HepG2 (cell line): ENCODE data around the gene DCST2. TPM values are rescaled to one million over a fixed set of nuclear protein-coding genes. Genes with fewer than 3 reads are reported as not detected.

Experiments used
- ATF7 ChIP-seq, 2 experiments: fragments of 450-650 bp in 1 of 2; sonication (generic) in 1 of 2; formaldehyde crosslinking in 1 of 2; IDR thresholded peaks; 2 replicates each; pipeline versions ENCODE4 v1.4.0 to v1.6.1; 2016 to 2020; ENCODE audit warnings: antibody characterized with exemption in 1 of 2, mild to moderate bottlenecking in 1 of 2, missing genetic modification reagents in 1 of 2
- KIAA2018 ChIP-seq: sonication (generic); formaldehyde crosslinking; IDR thresholded peaks from 2 replicates; pipeline ENCODE4 v1.5.0; 2020; ENCODE audit warnings: mild to moderate bottlenecking, missing genetic modification reagents, borderline replicate concordance
- SOX5 ChIP-seq: IDR thresholded peaks from 2 replicates; pipeline ENCODE4 v1.6.1; 2016; ENCODE audit warnings: borderline replicate concordance
- SOX6 ChIP-seq, 2 experiments: fragments of 450-650 bp in 1 of 2; sonication (generic) in 1 of 2; formaldehyde crosslinking in 1 of 2; IDR thresholded peaks; 2 replicates each; pipeline versions ENCODE4 v1.4.0 to v1.6.1; 2017 to 2020; ENCODE audit warnings: antibody characterized with exemption in 1 of 2, mild to moderate bottlenecking in 1 of 2, missing genetic modification reagents in 1 of 2
- ZBTB7B ChIP-seq: sonication (generic); formaldehyde crosslinking; IDR thresholded peaks from 2 replicates; pipeline ENCODE4 v1.4.0; 2020; ENCODE audit warnings: missing genetic modification reagents
- ZMYM2 ChIP-seq: sonication (generic); formaldehyde crosslinking; IDR thresholded peaks from 2 replicates; pipeline ENCODE4 v1.8.0; 2022; ENCODE audit warnings: mild to moderate bottlenecking, missing genetic modification reagents
- ZNF460 ChIP-seq: sonication (generic); formaldehyde crosslinking; IDR thresholded peaks from 2 replicates; pipeline ENCODE4 v1.5.1; 2020; ENCODE audit warnings: missing genetic modification reagents, mild to moderate bottlenecking, borderline replicate concordance
- ZNF577 ChIP-seq: sonication (generic); formaldehyde crosslinking; IDR thresholded peaks from 2 replicates; pipeline ENCODE4 v1.4.0; 2020; ENCODE audit warnings: mild to moderate bottlenecking, low read depth, missing genetic modification reagents, borderline replicate concordance
- ZNF598 ChIP-seq: sonication (generic); formaldehyde crosslinking; IDR thresholded peaks from 2 replicates; pipeline ENCODE4 v1.5.1; 2020; ENCODE audit warnings: mild to moderate bottlenecking, missing genetic modification reagents, borderline replicate concordance
- ZNF781 ChIP-seq: sonication (generic); formaldehyde crosslinking; IDR thresholded peaks from 2 replicates; pipeline ENCODE4 v1.5.1; 2020; ENCODE audit warnings: borderline replicate concordance, mild to moderate bottlenecking, missing genetic modification reagents; ENCODE audit errors: not compliant biosample characterization
- ZNF788 ChIP-seq: sonication (generic); formaldehyde crosslinking; IDR thresholded peaks from 2 replicates; pipeline ENCODE4 v1.5.0; 2020; ENCODE audit warnings: mild to moderate bottlenecking, missing genetic modification reagents, borderline replicate concordance
- ZNF790 ChIP-seq: sonication (generic); formaldehyde crosslinking; IDR thresholded peaks from 2 replicates; pipeline ENCODE4 v1.8.0; 2022; ENCODE audit warnings: missing genetic modification reagents, mild to moderate bottlenecking, borderline replicate concordance
- polyA plus RNA-seq, 8 experiments: library from polyadenylated mRNA; depleted of rRNA in 3 of 8; stranded (reverse) in 7 of 8; unstranded in 1 of 8; fragments of >200 nt; fragmentation: Illumina TruSeq in 4 of 8; extraction: Trizol in 4 of 8; gene quantifications; 2 replicates each; pipeline versions ENCODE4 v1.2.1 to v1.2.3, GENCODE V29; 2011 to 2016; ENCODE audit warnings: low read depth in 4 of 8, missing spikeins in 1 of 8, mixed read lengths in 1 of 8; ENCODE audit not compliant: insufficient read depth in 1 of 8
- total RNA-seq, 5 experiments: library from RNA; depleted of rRNA; stranded (reverse); fragments of >200 nt; fragmentation: Illumina TruSeq; extraction: Trizol; gene quantifications; 2 replicates each; pipeline ENCODE4 v1.2.3, GENCODE V29; 2016; ENCODE audit warnings: low read depth in 1 of 5
- TF ChIP-seq, protein P1 (sequence below): sonication (generic); formaldehyde crosslinking; IDR thresholded peaks from 2 replicates; pipeline ENCODE4 v1.8.1; 2023; ENCODE audit warnings: missing genetic modification reagents, mild to moderate bottlenecking, borderline replicate concordance
- TF ChIP-seq, protein P2 (sequence below): sonication (generic); formaldehyde crosslinking; conservative IDR thresholded peaks from 2 replicates; pipeline ENCODE4 v1.8.0; 2022; ENCODE audit warnings: missing genetic modification reagents
- TF ChIP-seq, protein P3 (sequence below): IDR thresholded peaks from 2 replicates; pipeline ENCODE4 v1.6.1; 2016; ENCODE audit warnings: missing biosample characterization, missing genetic modification reagents, low read depth

Gene DCST2
- total and polyA plus RNA-seq, 2 of the 13 experiments (the other 11 are each of a cell fraction or from before 2014, with no cell fraction given) = 0.74 TPM; not detected in 1

- TF ChIP-seq, protein P1, sequence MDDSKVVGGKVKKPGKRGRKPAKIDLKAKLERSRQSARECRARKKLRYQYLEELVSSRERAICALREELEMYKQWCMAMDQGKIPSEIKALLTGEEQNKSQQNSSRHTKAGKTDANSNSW (CRISPR knock-in tag) = no peak
- 0 out of 2 replicates have a peak, but pooled peaks have one; percentile 40 for TF ChIP-seq ZNF598
- TF ChIP-seq, protein P2, sequence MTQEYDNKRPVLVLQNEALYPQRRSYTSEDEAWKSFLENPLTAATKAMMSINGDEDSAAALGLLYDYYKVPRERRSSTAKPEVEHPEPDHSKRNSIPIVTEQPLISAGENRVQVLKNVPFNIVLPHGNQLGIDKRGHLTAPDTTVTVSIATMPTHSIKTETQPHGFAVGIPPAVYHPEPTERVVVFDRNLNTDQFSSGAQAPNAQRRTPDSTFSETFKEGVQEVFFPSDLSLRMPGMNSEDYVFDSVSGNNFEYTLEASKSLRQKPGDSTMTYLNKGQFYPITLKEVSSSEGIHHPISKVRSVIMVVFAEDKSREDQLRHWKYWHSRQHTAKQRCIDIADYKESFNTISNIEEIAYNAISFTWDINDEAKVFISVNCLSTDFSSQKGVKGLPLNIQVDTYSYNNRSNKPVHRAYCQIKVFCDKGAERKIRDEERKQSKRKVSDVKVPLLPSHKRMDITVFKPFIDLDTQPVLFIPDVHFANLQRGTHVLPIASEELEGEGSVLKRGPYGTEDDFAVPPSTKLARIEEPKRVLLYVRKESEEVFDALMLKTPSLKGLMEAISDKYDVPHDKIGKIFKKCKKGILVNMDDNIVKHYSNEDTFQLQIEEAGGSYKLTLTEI (CRISPR knock-in tag) = no peak
- TF ChIP-seq KIAA2018 (CRISPR knock-in tag) = no peak
- TF ChIP-seq ZMYM2 (CRISPR knock-in tag) = no peak
- TF ChIP-seq SOX5 (CRISPR knock-in tag) = peak; percentile 43; the same call in 1 of the 2 replicates
- TF ChIP-seq ZNF788 (CRISPR knock-in tag) = no peak
- no peak for TF ChIP-seq ATF7 (IDR thresholded peaks at IDR 0.05)
- no peak for TF ChIP-seq ATF7 (CRISPR knock-in tag; IDR thresholded peaks at IDR 0.05)
- no peak for TF ChIP-seq ZNF460 (CRISPR knock-in tag)
- no peak for TF ChIP-seq SOX6 (IDR thresholded peaks at IDR 0.05)
- TF ChIP-seq SOX6 (CRISPR knock-in tag; IDR thresholded peaks at IDR 0.05) = peak; percentile 36
- no peak for TF ChIP-seq ZNF781 (CRISPR knock-in tag)
- TF ChIP-seq ZBTB7B (CRISPR knock-in tag) = peak; percentile 53; the same call in 1 of the 2 replicates
- no peak for TF ChIP-seq ZNF577 (CRISPR knock-in tag)
- TF ChIP-seq, protein P3, sequence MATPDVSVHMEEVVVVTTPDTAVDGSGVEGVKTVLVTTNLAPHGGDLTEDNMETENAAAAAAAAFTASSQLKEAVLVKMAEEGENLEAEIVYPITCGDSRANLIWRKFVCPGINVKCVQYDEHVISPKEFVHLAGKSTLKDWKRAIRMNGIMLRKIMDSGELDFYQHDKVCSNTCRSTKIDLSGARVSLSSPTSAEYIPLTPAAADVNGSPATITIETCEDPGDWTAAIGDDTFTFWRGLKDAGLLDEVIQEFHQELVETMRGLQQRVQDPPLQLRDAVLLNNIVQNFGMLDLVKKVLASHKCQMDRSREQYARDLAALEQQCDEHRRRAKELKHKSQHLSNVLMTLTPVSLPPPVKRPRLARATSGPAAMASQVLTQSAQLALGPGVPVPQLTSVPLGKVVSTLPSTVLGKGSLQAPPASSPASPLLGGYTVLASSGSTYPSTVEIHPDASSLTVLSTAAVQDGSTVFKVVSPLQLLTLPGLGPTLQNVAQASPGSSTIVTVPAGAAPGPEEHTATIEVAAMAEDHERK (CRISPR knock-in tag) = no peak
- peak; percentile 38; the same call in 1 of the 2 replicates for TF ChIP-seq ZNF790 (CRISPR knock-in tag)
Observed at GRCh38 chr1:154999571-155000410, 33.8 kb downstream of the DCST2 start (continued).
